Ishikawa (cell line): ENCODE data around the gene ACBD3.
A peak's percentile ranks its signal among the peaks of the same experiment; 100 is the strongest.

Experiments used
- CEBPB ChIP-seq: IDR thresholded peaks from 2 replicates; pipeline ENCODE4 v1.6.1; 2012
- CREB1 ChIP-seq: IDR thresholded peaks from 2 replicates; pipeline ENCODE4 v1.6.1; 2012; ENCODE audit warnings: low read depth
- EGR1 ChIP-seq: IDR thresholded peaks from 2 replicates; pipeline ENCODE4 v1.6.1; 2012
- EP300 ChIP-seq: IDR thresholded peaks from 2 replicates; pipeline ENCODE4 v1.6.1; 2012; ENCODE audit warnings: borderline replicate concordance
- FOXM1 ChIP-seq: IDR thresholded peaks from 2 replicates; pipeline ENCODE4 v1.6.1; 2012; ENCODE audit warnings: low read depth, borderline replicate concordance
- MAX ChIP-seq: IDR thresholded peaks from 2 replicates; pipeline ENCODE4 v1.6.1; 2012
- NFIC ChIP-seq: IDR thresholded peaks from 2 replicates; pipeline ENCODE4 v1.6.1; 2012
- RAD21 ChIP-seq: IDR thresholded peaks from 2 replicates; pipeline ENCODE4 v1.6.1; 2012; ENCODE audit warnings: low read depth
- REST ChIP-seq: IDR thresholded peaks from 2 replicates; pipeline ENCODE4 v1.6.1; 2012; ENCODE audit warnings: low read depth, mild to moderate bottlenecking
- TAF1 ChIP-seq: IDR thresholded peaks from 2 replicates; pipeline ENCODE4 v1.6.1; 2012; ENCODE audit warnings: low read depth, mild to moderate bottlenecking
- TCF12 ChIP-seq: IDR thresholded peaks from 2 replicates; pipeline ENCODE4 v1.6.1; 2012; ENCODE audit warnings: low read depth
- TEAD4 ChIP-seq: IDR thresholded peaks from 2 replicates; pipeline ENCODE4 v1.6.1; 2012
- USF1 ChIP-seq: IDR thresholded peaks from 2 replicates; pipeline ENCODE4 v1.6.1; 2012
- YY1 ChIP-seq: IDR thresholded peaks from 2 replicates; pipeline ENCODE4 v1.6.1; 2012; ENCODE audit warnings: low read depth
- ZBTB7A ChIP-seq: IDR thresholded peaks from 2 replicates; pipeline ENCODE4 v1.6.1; 2012; ENCODE audit warnings: low read depth

The ACBD3 gene

GRCh38 chr1:226186124-226187018 is at the start of gene ACBD3:
Gene ACBD3, minus strand, starts transcription at chr1:226186741. Its CDS starts 66 bp downstream, at chr1:226186675.
- TF ChIP-seq USF1 (0 out of 2 replicates have a peak, but pooled peaks have one; percentile 16), ZBTB7A (peak; percentile 89), RAD21 (no peak; the same call in 1 of the 2 replicates), CREB1 (no peak), TAF1 (peak; percentile 83), YY1 (peak; percentile 90), CEBPB (no peak)

GRCh38 chr1:226233806-226234205 is 47.3 kb upstream of the ACBD3 start:
- TF ChIP-seq FOXM1 (no peak), TAF1 (no peak), EP300 (no peak), CEBPB (no peak), CREB1 (no peak), NFIC (no peak), REST (no peak)

- TF ChIP-seq MAX: no peak
- TF ChIP-seq NFIC: no peak
- no peak for TF ChIP-seq CREB1
- no peak for TF ChIP-seq FOXM1
- no peak for TF ChIP-seq YY1
- TF ChIP-seq CEBPB: no peak
- no peak for TF ChIP-seq TCF12
- TF ChIP-seq ZBTB7A: no peak
- TF ChIP-seq EP300: no peak
- no peak for TF ChIP-seq USF1
- TF ChIP-seq EGR1: no peak
- TF ChIP-seq TAF1: no peak
- TF ChIP-seq RAD21: no peak
- no peak for TF ChIP-seq TEAD4
- TF ChIP-seq REST: no peak
Measured at GRCh38 chr1:226233293-226233692, 46.8 kb upstream of the ACBD3 start.

- TF ChIP-seq FOXM1 (no peak), TAF1 (no peak)
Measured at GRCh38 chr1:226226601-226227000, 40.1 kb upstream of the ACBD3 start.

- TF ChIP-seq TAF1 (peak; percentile 22; the same call in 1 of the 2 replicates), MAX (peak; percentile 23; the same call in 1 of the 2 replicates), EP300 (no peak)
Measured at GRCh38 chr1:226223786-226224244, 37.3 kb upstream of the ACBD3 start.

- TF ChIP-seq USF1 (no peak), NFIC (no peak), TEAD4 (no peak)
Measured at GRCh38 chr1:226223157-226223785, 36.7 kb upstream of the ACBD3 start, which contains the start of gene MIXL1. Gene MIXL1, plus strand, starts transcription at chr1:226223664. Its CDS starts 18 bp downstream, at chr1:226223682.
